Hypothalamus (tissue), 51 donors: ENCODE results near the gene COMMD1.

Experiments
- DNase-seq, 51 donors: peaks; one replicate each; lab custom pipeline; 2025; lab: John Stamatoyannopoulos, UW

Gene COMMD1

DNA sequence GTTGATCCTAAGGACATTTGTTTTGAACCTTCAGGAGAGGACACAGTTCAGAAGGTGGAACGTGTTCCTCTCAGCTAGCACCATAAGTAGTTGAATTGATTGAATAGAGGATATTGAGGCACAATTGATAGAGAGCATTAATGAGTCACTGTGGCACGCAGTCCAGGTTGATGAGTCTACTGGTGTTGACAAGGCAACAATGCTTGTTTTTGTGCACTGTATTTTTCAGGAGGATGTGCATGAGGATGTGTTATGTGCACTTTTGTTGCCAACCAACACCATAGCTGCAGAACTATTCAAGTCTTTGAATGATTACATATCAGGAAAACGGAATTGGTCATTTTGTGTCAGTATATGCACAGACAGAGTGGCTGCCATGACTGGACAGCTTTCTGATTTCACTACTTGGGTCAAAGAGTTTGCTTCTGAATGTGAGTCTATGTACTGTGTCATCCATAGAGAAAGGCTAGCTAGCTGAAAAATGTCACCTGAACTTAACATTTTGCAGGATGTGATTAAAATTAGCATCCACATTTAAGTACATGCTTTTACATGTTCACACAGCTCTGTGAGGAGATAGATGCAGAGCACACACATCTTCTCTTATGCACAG, 150.4 kb downstream of the COMMD1 start:
- DNase-seq: no peak

DNA sequence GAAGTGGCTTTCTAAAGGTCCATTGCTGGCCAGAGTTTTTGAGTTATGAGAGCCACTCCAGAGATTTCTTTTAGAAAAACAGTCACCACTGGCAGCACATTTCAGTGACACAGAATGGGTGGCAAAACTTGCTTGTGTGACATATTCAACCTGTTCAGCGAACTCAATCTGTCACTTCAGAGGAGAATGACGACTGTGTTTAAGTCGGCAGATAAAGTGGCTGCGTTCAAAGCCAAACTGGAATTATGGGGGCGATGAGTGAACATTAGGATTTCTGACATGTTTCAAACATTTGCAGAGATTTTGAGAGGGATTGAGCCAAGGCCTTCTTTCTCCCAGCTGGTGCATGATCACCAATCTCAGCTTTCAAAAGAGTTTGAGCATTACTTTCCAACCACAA, 150.9 kb downstream of the COMMD1 start:
- DNase-seq: no peak

- DNase-seq: no peak
These were observed 159.8 kb downstream of the COMMD1 start for GRCh38 chr2:62065243-62065642.

- DNase-seq: no peak
These were observed 165.7 kb downstream of the COMMD1 start for GRCh38 chr2:62071126-62071598.

- DNase-seq: no peak
These were observed 166.5 kb downstream of the COMMD1 start for GRCh38 chr2:62071760-62072680.

- DNase-seq: no peak
These were observed 168.8 kb downstream of the COMMD1 start for GRCh38 chr2:62074233-62074632.

DNA sequence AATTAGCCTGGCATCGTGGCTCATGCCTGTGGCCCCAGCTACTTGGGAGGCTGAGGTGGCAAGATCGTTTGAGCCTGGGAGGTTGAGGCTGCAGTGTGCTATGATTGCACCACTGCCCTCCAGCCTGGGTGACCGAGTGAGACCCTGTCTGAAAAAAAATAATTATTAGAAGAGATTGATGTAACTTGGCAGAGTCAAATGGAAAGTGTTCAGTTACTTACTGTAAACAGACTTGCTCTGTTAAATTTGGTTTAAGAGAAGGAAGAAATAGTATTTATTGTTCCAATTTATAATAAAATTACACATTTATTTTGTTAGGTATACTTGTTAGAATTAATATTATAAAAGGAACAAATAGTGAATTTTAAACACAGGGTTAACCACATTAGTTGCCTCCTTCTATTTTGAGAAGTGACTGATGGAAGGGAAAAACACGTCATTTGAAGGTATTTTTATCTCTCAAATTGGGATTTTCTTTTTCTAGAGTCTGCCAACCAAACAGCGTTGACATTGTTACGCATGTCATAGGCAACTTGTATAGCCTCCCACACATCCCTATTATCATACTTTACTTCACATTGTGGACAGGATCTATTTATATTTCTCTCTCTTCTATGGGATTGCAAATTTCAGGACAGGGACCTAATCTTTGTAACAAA, 171.6 kb downstream of the COMMD1 start:
- no peak for DNase-seq

DNA sequence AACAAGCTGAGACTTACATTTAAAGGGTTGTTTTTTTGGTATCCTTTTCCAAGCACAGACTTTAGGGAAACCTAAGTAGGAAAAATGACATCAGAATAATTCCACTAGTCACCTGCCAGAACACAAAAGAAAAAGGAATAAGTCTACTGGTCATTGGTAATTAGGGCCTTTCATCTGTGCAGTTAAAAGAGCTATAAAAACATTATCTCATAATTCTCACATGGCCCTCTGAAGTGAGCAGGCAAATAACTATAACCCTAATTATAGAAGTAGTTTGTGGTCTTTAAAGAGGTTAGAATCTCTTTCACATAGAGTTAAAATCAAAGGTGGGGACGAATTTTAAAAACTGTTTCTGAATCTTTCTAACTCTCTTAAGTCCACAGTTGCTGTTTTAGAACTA, 179.3 kb downstream of the COMMD1 start:
- no peak for DNase-seq

DNA sequence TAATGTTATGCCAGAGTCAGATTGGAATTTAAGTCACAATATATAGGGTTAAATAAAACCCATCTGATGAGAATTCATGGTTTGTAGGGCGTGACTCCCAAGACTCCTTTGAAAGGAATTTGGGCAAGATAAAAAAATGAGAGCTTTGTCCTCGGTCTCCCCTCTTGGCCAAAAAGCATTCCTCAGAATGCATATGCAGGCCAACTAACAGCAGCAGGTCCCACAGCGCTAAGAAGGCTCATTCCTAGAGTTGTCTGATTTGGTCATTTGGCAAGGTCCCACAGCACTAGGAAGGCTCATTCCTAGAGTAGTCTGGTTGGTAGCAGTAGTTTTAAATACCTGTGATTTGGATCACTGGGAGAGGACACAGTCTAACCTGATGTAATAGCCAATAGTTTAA, 184.2 kb downstream of the COMMD1 start:
- no peak for DNase-seq

DNA sequence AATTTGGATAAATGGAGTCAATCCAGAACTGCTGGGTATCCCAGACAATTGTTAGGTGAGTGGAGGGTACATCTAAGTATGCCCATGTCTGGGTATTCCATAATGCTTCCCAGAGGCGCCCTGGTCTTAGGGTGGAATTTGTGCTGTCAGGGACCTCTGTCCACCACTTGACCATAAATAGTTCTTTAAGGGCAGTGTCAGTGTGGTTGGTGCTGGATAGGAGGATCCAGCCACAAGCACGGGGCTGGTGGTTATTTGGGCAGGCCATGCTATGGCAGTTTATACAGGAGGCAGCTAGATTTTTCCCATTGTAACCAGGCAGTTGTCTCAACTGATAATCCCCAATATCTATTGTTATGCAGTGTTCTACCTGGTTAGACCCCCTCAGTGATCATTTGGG, 186.0 kb downstream of the COMMD1 start:
- no peak for DNase-seq

DNA sequence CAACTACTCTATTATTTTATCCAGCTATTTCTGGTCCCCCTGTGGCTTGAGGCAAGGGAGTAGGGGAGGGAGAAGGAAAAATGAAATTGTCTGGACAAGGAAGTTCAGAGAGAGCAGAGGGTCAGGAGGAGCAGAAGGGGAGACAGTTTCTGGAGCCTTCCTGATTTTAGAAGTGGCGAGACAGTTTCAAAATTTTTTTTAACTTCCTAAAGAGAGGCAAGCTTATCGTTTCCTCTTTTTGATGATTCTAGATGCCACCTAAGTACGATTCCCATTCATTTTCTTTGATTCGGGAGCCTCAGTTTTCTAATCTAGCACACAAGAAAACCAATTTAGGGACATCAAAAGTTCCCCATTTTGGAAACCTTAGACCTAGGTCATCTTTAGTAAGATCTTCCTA, 193.6 kb downstream of the COMMD1 start:
- no peak for DNase-seq

GRCh38 chr2:62099523-62100175, 194.2 kb downstream of the COMMD1 start:
- no peak for DNase-seq

- no peak for DNase-seq
These were observed 196.4 kb downstream of the COMMD1 start for GRCh38 chr2:62101886-62102285.

DNA sequence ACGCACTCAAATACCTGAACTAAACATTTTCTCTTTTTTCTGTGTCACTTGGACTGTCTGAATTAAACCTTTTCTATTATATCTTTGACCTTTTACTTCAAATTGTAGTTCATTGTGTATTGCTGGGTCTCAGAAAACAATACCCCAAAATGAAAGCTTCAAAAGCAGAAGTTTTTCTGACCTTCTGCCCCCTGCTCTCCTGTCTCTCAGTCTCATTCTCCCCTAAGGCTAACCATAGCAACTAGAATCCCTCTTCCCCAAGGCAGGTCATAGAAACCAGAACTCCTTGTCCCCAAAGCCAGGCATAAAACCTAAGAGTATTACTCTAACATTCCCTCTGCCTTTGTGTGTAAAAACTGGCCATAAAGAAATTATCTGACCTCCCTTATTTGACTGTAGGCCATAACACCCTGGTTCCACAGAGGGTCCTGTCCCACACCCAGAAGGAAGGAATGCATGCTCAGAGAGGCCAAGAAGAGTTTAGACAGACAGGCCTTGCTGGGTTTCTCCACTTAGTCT, 197.0 kb downstream of the COMMD1 start:
- no peak for DNase-seq

DNA sequence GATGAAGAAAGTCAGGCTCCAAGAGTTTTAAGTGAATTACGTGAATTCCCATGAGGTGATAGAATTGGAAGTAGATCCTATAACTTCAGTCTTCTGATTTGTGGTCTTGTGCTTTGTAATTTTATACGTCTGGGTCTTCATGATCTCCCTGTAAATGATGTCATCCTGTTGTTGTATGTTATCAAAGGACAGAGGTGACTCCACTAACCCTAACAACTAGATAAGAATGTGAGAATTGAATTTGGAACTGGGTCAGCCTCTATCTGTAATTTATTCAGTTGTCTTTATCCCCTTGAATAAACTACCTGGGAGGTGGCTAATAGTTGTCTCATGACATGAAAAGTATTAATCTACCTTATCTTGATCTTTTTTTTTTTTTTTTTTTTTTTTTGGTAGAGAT, 204.1 kb downstream of the COMMD1 start:
- DNase-seq: no peak

DNA sequence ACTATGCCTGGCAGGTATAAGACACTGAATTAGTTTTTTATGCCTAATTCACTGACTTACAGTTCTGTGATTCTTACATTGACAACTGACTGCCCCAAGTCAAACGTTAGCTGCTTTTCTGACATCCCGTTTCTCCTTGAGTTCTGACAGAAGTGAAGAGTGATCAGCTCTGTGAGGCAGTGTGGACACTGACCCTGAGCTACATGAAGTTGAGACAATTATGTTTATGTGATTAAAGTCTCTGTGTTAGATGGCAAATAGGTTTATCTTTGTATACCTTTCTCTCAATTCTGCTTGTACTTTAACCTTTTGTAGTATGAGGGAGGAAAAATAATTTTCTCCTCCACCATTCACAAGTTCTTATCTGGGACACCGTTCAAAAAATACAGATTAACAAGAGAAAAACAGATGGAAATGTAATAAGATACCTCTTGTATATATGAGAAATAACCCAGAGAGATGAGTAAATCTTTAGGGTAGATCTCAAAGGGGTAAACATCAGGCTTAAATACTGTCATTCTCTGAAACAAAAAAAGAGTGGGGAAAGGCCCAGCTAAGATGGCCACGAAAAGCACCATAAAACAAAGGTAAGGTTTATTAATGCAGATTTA, 205.0 kb downstream of the COMMD1 start:
- no peak for DNase-seq

DNA sequence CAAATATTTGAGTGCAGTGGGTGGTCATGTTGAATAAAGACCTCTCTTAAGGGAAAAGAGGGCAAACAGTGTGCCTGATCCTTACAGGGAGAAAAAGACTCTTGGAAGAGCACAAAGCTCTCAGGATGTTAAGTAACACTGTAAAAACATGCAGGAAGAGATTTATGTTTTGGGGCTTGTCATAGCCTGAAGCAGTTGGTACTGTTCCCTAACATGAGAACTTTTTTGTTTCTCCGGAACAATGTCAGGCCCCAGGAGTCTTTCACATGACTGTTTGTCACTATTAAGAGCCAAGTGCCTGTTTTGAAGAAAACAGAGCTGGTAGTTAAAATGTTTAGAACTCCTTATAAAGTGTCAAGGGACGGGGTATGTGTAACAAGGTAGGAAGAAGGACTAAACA, 206.7 kb downstream of the COMMD1 start:
- DNase-seq: no peak

DNA sequence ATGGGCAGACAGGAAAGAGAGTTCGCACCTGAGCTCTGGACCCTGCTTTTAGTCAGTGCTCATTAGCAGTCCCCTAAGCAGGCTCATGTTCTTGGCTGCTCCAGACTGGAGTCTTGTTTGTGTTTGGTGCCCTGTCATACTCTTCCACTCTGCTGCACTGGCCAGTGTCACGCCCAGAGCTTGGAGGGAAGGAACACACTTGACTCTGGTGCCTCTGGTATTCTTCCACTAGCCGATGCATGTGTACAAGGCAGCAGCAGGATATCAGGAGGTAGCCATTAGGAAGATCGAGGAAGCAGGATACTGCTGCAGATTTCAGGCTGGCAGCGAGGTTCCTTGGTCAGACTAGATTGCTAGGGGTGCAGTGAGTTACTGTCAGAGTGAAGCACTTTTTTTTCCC, 209.1 kb downstream of the COMMD1 start:
- DNase-seq: peak in 12 of 51 donors; percentile 1 to 40 (median 8)

DNA sequence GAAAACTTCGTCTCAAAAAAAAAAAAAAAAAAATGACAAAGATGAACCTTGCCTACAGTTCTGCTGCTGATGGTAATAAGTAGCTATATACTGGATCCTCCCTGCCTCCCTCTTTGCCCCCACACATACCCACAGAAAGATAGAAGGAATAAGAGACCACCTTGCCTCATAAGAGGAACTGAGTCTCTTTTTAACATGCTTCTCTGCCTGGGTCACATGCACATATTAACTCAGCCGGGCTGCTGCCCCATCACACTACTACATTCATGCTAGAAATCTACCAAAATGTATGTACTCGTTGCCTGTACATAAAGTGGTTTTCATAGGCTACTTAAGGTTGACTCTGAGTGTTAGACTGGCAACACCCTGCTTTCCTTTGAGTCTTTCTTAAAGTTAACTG, 211.5 kb downstream of the COMMD1 start:
- no peak for DNase-seq

- peak in 1 of 51 donors; percentile 6 for DNase-seq
These were observed 212.7 kb downstream of the COMMD1 start for GRCh38 chr2:62118160-62118559.
